GM21390 (cell line): ENCODE data around the gene APOB.

Source experiments
- ATAC-seq: cut with Tn5 transposase; IDR thresholded peaks from one replicate; pipeline ENCODE4 v1.9.1; 2021; ENCODE audit not compliant: unreplicated experiment

The APOB gene

GRCh38 chr2:21047141-21048009, 3.5 kb upstream of the APOB start:
- ATAC-seq: no peak

GRCh38 chr2:21046506-21046905, 2.6 kb upstream of the APOB start:
- ATAC-seq: no peak

GRCh38 chr2:21044694-21045371, 960 bp upstream of the APOB start:
- ATAC-seq: no peak

GRCh38 chr2:21042958-21043743, 722 bp downstream of the APOB start:
- ATAC-seq: peak; percentile 85

GRCh38 chr2:21042708-21042957, 1.2 kb downstream of the APOB start:
- ATAC-seq: no peak

GRCh38 chr2:21041943-21042707, 1.7 kb downstream of the APOB start:
- ATAC-seq: no peak

GRCh38 chr2:21041462-21041861, 2.4 kb downstream of the APOB start:
- ATAC-seq: no peak

- ATAC-seq: no peak
Measured at GRCh38 chr2:21040468-21041377, 3.1 kb downstream of the APOB start.

- ATAC-seq: no peak
Measured at GRCh38 chr2:21039979-21040467, 3.9 kb downstream of the APOB start.

- no peak for ATAC-seq
Measured at GRCh38 chr2:21039080-21039556, 4.8 kb downstream of the APOB start.

- ATAC-seq: no peak
Measured at GRCh38 chr2:21038403-21039073, 5.3 kb downstream of the APOB start.

- ATAC-seq: no peak
Measured at GRCh38 chr2:21037671-21038108, 6.2 kb downstream of the APOB start.

GRCh38 chr2:21036708-21037670, 6.9 kb downstream of the APOB start:
- ATAC-seq: no peak

GRCh38 chr2:21035974-21036707, 7.7 kb downstream of the APOB start:
- ATAC-seq: no peak

GRCh38 chr2:21035282-21035973, 8.4 kb downstream of the APOB start:
- ATAC-seq: no peak

GRCh38 chr2:21034972-21035279, 8.9 kb downstream of the APOB start:
- ATAC-seq: no peak
